ENCODE measurements around the gene C7orf57.

The C7orf57 gene

DNA sequence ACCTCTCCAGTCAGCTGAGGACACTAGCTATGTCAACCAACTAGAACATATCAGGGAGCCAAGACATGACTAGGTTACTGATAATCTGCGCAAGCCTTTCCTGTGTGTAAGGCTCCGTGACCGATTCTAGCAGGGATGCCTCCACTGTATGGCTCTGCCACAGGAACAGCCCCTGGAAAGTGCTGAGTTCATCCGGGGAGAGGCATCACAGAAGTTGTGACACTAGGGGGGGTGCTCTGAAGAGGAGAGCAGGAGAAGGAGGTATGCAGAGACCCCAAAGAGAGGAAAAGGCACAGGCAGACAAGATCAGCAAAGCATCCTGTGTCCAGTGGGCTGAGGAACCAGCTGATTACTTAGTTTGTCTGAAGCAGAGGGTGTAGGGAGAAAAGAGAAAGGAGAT is 67.2 kb downstream of the C7orf57 start:
- DNase-seq, result no peak
- no peak overlapping the region for H2BK5ac ChIP-seq (ENCODE audit: low read depth, low read length, poor library complexity, severe bottlenecking)
- H3K27ac ChIP-seq (ENCODE audit: low read length, poor library complexity, severe bottlenecking), result no peak overlapping the region
- no peak overlapping the region for H4K91ac ChIP-seq (ENCODE audit: low read length)
- no peak overlapping the region for H2BK15ac ChIP-seq (ENCODE audit: low read depth, poor library complexity, severe bottlenecking)
- no peak overlapping the region for H3K4ac ChIP-seq (ENCODE audit: low read depth in 1 of 2, low read length in 2 of 2)
- WGBS, result 97% methylated on average over 4 of the region's 4 CpGs
- H2AFZ ChIP-seq (ENCODE audit: low read depth, low read length), result no peak overlapping the region
- peaks cover 17% of the 10 kb centered on the region for H3K79me1 ChIP-seq (replicated peaks; ENCODE audit: low read length, poor library complexity, severe bottlenecking)
- H3K14ac ChIP-seq (ENCODE audit: low read length in 2 of 2), result no peak overlapping the region
- H2BK12ac ChIP-seq (ENCODE audit: low read length in 2 of 2), result no peak overlapping the region
- no peaks in the 10 kb centered on the region for H3K9me3 ChIP-seq (ENCODE audit: control insufficient read depth, low read length)
- no peak overlapping the region for H2BK120ac ChIP-seq (ENCODE audit: low read depth, low read length)
- no peak overlapping the region for H3K18ac ChIP-seq (ENCODE audit: low read depth in 1 of 2, low read length in 2 of 2)
- H3K23ac ChIP-seq (ENCODE audit: low read length in 2 of 2), result no peak overlapping the region
- peaks cover 42 to 90% of the 10 kb centered on the region in 2 experiments for H3K36me3 ChIP-seq (ENCODE audit: control insufficient read depth in 1 of 2, insufficient read depth in 2 of 2, low read depth in 1 of 2, low read length in 2 of 2)
- H4K8ac ChIP-seq (ENCODE audit: low read length), result no peak overlapping the region
- peaks cover 7% of the 10 kb centered on the region for H3K4me1 ChIP-seq (ENCODE audit: control insufficient read depth, insufficient read depth, low read depth, low read length)
- H3K4me3 ChIP-seq (ENCODE audit: insufficient read depth in 1 of 2, low read depth in 1 of 2, low read length in 2 of 2), result no peak overlapping the region
- no peak overlapping the region for H3K4me2 ChIP-seq (ENCODE audit: low read length, poor library complexity, severe bottlenecking)
- no peaks in the 10 kb centered on the region for H3K27me3 ChIP-seq (ENCODE audit: control insufficient read depth in 1 of 2, insufficient read depth in 1 of 2, low read length in 2 of 2)
- H2AK5ac ChIP-seq (ENCODE audit: low read length, severe bottlenecking), result no peak overlapping the region
- no peak overlapping the region for H3K9ac ChIP-seq (ENCODE audit: low read length)

DNA sequence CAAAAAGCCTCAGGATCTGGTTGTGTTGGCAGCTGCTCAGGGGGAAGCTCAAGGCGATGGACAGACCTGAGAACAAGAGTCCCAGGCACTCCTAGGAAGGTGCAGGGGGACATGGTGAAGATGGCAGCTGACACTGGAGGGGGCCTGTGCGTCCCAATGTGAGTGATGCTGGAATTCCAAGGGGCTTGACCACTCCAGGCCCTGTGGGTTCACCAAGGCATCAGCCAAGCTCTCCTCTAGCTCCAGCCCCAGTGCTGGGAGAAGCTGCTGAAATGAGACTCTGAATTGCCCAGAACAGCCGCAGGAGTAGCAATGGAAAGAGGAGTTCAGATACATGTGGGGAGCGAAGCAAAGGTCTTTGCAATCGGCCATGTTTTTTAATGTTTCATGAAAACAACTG is 69.7 kb downstream of the C7orf57 start:
- Histone ChIP-seq H3K79me1 (replicated peaks; ENCODE audit: low read length, poor library complexity, severe bottlenecking) (peaks cover 10% of the 10 kb centered on the region), H3K4me2 (ENCODE audit: low read length, poor library complexity, severe bottlenecking) (no peak overlapping the region), H3K36me3 (ENCODE audit: control insufficient read depth in 1 of 2, insufficient read depth in 2 of 2, low read depth in 1 of 2, low read length in 2 of 2) (peaks cover 53 to 86% of the 10 kb centered on the region in 2 experiments), H3K18ac (ENCODE audit: low read depth in 1 of 2, low read length in 2 of 2) (no peak overlapping the region), H2BK12ac (ENCODE audit: low read length in 2 of 2) (no peak overlapping the region), H3K14ac (ENCODE audit: low read length in 2 of 2) (no peak overlapping the region), H2AFZ (ENCODE audit: low read depth, low read length) (no peak overlapping the region), H3K27me3 (ENCODE audit: control insufficient read depth in 1 of 2, insufficient read depth in 1 of 2, low read length in 2 of 2) (no peaks in the 10 kb centered on the region), H3K9me3 (ENCODE audit: control insufficient read depth, low read length) (no peaks in the 10 kb centered on the region), H3K9ac (ENCODE audit: low read length) (no peak overlapping the region), H4K91ac (ENCODE audit: low read length) (no peak overlapping the region), H2BK5ac (ENCODE audit: low read depth, low read length, poor library complexity, severe bottlenecking) (no peak overlapping the region), H3K23ac (ENCODE audit: low read length in 2 of 2) (no peak overlapping the region), H2AK5ac (ENCODE audit: low read length, severe bottlenecking) (no peak overlapping the region), H3K4me3 (ENCODE audit: insufficient read depth in 1 of 2, low read depth in 1 of 2, low read length in 2 of 2) (no peak overlapping the region), H2BK15ac (ENCODE audit: low read depth, poor library complexity, severe bottlenecking) (no peak overlapping the region), H3K4me1 (ENCODE audit: control insufficient read depth, insufficient read depth, low read depth, low read length) (peaks cover 7% of the 10 kb centered on the region), H4K8ac (ENCODE audit: low read length) (no peak overlapping the region), H3K4ac (ENCODE audit: low read depth in 1 of 2, low read length in 2 of 2) (no peak overlapping the region), H3K27ac (ENCODE audit: low read length, poor library complexity, severe bottlenecking) (no peak overlapping the region), H2BK120ac (ENCODE audit: low read depth, low read length) (no peak overlapping the region)
- 99% methylated on average over 5 of the region's 5 CpGs for WGBS
- DNase-seq, result no peak

DNA sequence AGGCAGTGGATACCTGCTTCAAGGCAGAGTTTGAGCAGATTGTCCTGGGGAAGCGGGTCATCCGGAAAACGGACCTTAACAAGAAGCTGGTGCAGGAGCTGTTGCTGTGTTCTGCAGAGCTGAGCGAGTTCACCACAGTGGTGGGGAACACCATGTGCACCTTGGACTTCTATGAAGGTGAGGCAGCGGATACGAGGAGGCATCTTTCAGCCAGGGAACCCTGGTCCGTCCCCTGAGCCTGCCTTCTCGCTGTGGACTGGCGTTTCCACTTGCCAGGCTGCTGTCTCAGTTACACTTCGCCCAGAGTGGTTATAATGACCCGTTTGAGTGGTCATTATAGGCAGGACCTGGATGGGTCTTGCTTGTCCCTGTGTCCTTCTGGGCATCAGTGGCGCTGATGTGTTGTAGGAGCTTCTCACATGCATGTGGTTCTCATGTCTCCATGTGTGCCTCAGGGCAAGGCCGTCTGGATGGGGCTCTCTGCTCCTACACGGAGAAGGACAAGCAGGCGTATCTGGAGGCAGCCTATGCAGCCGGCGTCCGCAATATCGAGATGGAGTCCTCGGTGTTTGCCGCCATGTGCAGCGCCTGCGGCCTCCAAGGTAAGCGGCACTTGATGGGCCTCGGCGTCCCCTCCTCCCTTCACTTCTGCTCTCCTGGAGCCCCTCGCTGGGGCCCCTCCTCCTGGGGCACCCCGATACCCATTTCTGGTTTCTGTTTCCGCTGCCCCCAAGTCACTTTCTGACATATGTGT is 71.7 kb downstream of the C7orf57 start:
- no peak overlapping the region for H3K4ac ChIP-seq (ENCODE audit: low read depth in 1 of 2, low read length in 2 of 2)
- no peaks in the 10 kb centered on the region for H3K27me3 ChIP-seq (ENCODE audit: control insufficient read depth in 1 of 2, insufficient read depth in 1 of 2, low read length in 2 of 2)
- H3K14ac ChIP-seq (ENCODE audit: low read length in 2 of 2), result no peak overlapping the region
- H2BK15ac ChIP-seq (ENCODE audit: low read depth, poor library complexity, severe bottlenecking), result no peak overlapping the region
- no peak overlapping the region for H3K18ac ChIP-seq (ENCODE audit: low read depth in 1 of 2, low read length in 2 of 2)
- no peak overlapping the region for H3K4me3 ChIP-seq (ENCODE audit: insufficient read depth in 1 of 2, low read depth in 1 of 2, low read length in 2 of 2)
- H3K36me3 ChIP-seq (ENCODE audit: control insufficient read depth in 1 of 2, insufficient read depth in 2 of 2, low read depth in 1 of 2, low read length in 2 of 2), result peaks cover 48 to 74% of the 10 kb centered on the region in 2 experiments
- 97% methylated on average over 29 of the region's 29 CpGs for WGBS
- H2AK5ac ChIP-seq (ENCODE audit: low read length, severe bottlenecking), result no peak overlapping the region
- no peak overlapping the region for H3K23ac ChIP-seq (ENCODE audit: low read length in 2 of 2)
- peaks cover 6% of the 10 kb centered on the region for H3K4me1 ChIP-seq (ENCODE audit: control insufficient read depth, insufficient read depth, low read depth, low read length)
- H3K79me1 ChIP-seq (replicated peaks; ENCODE audit: low read length, poor library complexity, severe bottlenecking), result peaks cover 6% of the 10 kb centered on the region
- no peak overlapping the region for H2AFZ ChIP-seq (ENCODE audit: low read depth, low read length)
- no peak overlapping the region for H3K9ac ChIP-seq (ENCODE audit: low read length)
- no peaks in the 10 kb centered on the region for H3K9me3 ChIP-seq (ENCODE audit: control insufficient read depth, low read length)
- no peak for DNase-seq
- H3K4me2 ChIP-seq (ENCODE audit: low read length, poor library complexity, severe bottlenecking), result no peak overlapping the region
- no peak overlapping the region for H4K8ac ChIP-seq (ENCODE audit: low read length)
- no peak overlapping the region for H2BK120ac ChIP-seq (ENCODE audit: low read depth, low read length)
- H4K91ac ChIP-seq (ENCODE audit: low read length), result no peak overlapping the region
- H2BK12ac ChIP-seq (ENCODE audit: low read length in 2 of 2), result no peak overlapping the region
- no peak overlapping the region for H2BK5ac ChIP-seq (ENCODE audit: low read depth, low read length, poor library complexity, severe bottlenecking)
- no peak overlapping the region for H3K27ac ChIP-seq (ENCODE audit: low read length, poor library complexity, severe bottlenecking)

DNA sequence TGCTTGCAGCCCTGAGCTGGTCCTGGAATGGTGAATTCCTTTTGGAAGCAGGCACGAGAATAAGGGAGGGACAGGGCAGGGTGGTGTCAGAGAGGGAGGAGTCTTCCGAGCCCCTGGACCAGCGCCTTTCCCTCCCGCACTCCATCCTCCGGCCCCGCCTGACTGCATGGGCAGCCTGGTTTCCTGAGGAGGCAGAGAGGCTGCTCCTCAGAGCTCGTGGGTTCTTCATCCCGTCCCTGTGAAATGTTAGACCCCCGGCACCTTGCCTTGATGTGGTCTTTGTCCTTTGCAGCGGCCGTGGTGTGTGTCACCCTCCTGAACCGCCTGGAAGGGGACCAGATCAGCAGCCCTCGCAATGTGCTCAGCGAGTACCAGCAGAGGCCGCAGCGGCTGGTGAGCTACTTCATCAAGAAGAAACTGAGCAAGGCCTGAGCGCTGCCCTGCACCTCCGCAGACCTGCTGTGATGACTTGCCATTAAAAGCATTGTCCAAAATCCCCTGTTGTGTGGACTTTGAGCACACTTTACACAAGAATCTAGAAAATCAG is 72.7 kb downstream of the C7orf57 start:
- H3K4me2 ChIP-seq (ENCODE audit: low read length, poor library complexity, severe bottlenecking), result no peak overlapping the region

More for the DNA sequence above, 72.7 kb downstream of the C7orf57 start:
- DNase-seq, result no peak
- no peak overlapping the region for H3K27ac ChIP-seq (ENCODE audit: low read length, poor library complexity, severe bottlenecking)
- H3K4me1 ChIP-seq (ENCODE audit: control insufficient read depth, insufficient read depth, low read depth, low read length), result peaks cover 8% of the 10 kb centered on the region
- no peaks in the 10 kb centered on the region for H3K9me3 ChIP-seq (ENCODE audit: control insufficient read depth, low read length)
- no peak overlapping the region for H3K14ac ChIP-seq (ENCODE audit: low read length in 2 of 2)
- no peak overlapping the region for H3K4ac ChIP-seq (ENCODE audit: low read depth in 1 of 2, low read length in 2 of 2)
- no peak overlapping the region for H3K18ac ChIP-seq (ENCODE audit: low read depth in 1 of 2, low read length in 2 of 2)
- H3K27me3 ChIP-seq (ENCODE audit: control insufficient read depth in 1 of 2, insufficient read depth in 1 of 2, low read length in 2 of 2), result no peaks in the 10 kb centered on the region
- H2AK5ac ChIP-seq (ENCODE audit: low read length, severe bottlenecking), result no peak overlapping the region
- H4K91ac ChIP-seq (ENCODE audit: low read length), result no peak overlapping the region
- H3K79me1 ChIP-seq (replicated peaks; ENCODE audit: low read length, poor library complexity, severe bottlenecking), result peaks cover 2% of the 10 kb centered on the region
- H2AFZ ChIP-seq (ENCODE audit: low read depth, low read length), result no peak overlapping the region
- no peak overlapping the region for H2BK5ac ChIP-seq (ENCODE audit: low read depth, low read length, poor library complexity, severe bottlenecking)
- H3K9ac ChIP-seq (ENCODE audit: low read length), result no peak overlapping the region
- no peak overlapping the region for H2BK120ac ChIP-seq (ENCODE audit: low read depth, low read length)
- H3K23ac ChIP-seq (ENCODE audit: low read length in 2 of 2), result no peak overlapping the region
- H3K36me3 ChIP-seq (ENCODE audit: control insufficient read depth in 1 of 2, insufficient read depth in 2 of 2, low read depth in 1 of 2, low read length in 2 of 2), result peaks cover 42 to 65% of the 10 kb centered on the region in 2 experiments
- no peak overlapping the region for H4K8ac ChIP-seq (ENCODE audit: low read length)
- WGBS, result 94% methylated on average over 18 of the region's 18 CpGs
- no peak overlapping the region for H2BK12ac ChIP-seq (ENCODE audit: low read length in 2 of 2)
- H3K4me3 ChIP-seq (ENCODE audit: insufficient read depth in 1 of 2, low read depth in 1 of 2, low read length in 2 of 2), result no peak overlapping the region
- no peak overlapping the region for H2BK15ac ChIP-seq (ENCODE audit: low read depth, poor library complexity, severe bottlenecking)
